PFSK-1 (cell line): ENCODE results near the gene EDARADD.

Experiments
- FOXP2 ChIP-seq: optimal IDR thresholded peaks from 2 replicates; pipeline ENCODE3; 2011; ENCODE audit warnings: borderline replicate concordance, control low read depth, inconsistent platforms; ENCODE audit not compliant: insufficient read depth; ENCODE audit errors: extremely low read length, extremely low read depth
- POLR2AphosphoS5 ChIP-seq: IDR thresholded peaks from 2 replicates; pipeline ENCODE4 v1.6.1; 2012; ENCODE audit warnings: low read depth, mild to moderate bottlenecking, control low read depth, low read length, moderate library complexity
- REST ChIP-seq, 2 experiments: IDR thresholded peaks; 2 replicates each; pipeline versions ENCODE4 v1.6.1 to v1.8.0; 2011 to 2012; ENCODE audit warnings: low read depth in 2 of 2, low read length in 2 of 2, control low read depth in 1 of 2, inconsistent platforms in 1 of 2, mild to moderate bottlenecking in 1 of 2, moderate library complexity in 1 of 2; ENCODE audit not compliant: insufficient read depth in 1 of 2
- SIN3A ChIP-seq: IDR thresholded peaks from 2 replicates; pipeline ENCODE4 v1.6.1; 2012; ENCODE audit warnings: mild to moderate bottlenecking, low read length, moderate library complexity, borderline replicate concordance; ENCODE audit not compliant: insufficient read depth
- TAF1 ChIP-seq: IDR thresholded peaks from 2 replicates; pipeline ENCODE4 v1.6.1; 2012; ENCODE audit warnings: low read length, control low read depth, borderline replicate concordance; ENCODE audit not compliant: insufficient read depth

GRCh38 chr1:236413688-236414087 lies 19.6 kb downstream of the EDARADD start:
- TF ChIP-seq SIN3A (no peak), REST (IDR thresholded peaks at IDR 0.05; ENCODE audit: insufficient read depth in 1 of 2, low read depth in 2 of 2, low read length in 2 of 2) (no peak), POLR2AphosphoS5 (no peak), TAF1 (no peak), FOXP2 (no peak)
